ENCODE results near the gene SPOCK2.

Gene SPOCK2

DNA sequence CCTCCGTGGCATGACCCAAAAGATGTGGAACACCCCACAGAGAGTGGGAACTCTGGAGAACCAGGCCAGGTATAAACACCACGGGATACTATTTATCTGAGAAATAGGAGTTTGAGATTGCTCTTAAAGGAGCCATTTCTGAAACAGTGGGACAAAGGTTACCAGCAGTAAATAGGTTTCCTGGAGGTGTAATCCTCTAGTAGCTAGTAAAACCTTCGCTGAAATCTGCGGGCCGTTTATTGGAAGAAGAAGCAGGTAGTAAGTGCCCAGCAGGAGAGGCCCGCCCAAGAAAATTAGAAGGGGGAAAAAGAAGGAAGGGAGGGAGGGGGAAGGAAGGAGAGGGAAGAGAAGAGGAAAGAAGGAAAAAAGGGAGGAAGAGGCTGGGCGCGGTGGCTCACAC is 72.5 kb downstream of the SPOCK2 start:
- FAIRE-seq (no peak), DNase-seq (ENCODE audit: extremely low spot score, insufficient read length, low read depth) (no peak)

DNA sequence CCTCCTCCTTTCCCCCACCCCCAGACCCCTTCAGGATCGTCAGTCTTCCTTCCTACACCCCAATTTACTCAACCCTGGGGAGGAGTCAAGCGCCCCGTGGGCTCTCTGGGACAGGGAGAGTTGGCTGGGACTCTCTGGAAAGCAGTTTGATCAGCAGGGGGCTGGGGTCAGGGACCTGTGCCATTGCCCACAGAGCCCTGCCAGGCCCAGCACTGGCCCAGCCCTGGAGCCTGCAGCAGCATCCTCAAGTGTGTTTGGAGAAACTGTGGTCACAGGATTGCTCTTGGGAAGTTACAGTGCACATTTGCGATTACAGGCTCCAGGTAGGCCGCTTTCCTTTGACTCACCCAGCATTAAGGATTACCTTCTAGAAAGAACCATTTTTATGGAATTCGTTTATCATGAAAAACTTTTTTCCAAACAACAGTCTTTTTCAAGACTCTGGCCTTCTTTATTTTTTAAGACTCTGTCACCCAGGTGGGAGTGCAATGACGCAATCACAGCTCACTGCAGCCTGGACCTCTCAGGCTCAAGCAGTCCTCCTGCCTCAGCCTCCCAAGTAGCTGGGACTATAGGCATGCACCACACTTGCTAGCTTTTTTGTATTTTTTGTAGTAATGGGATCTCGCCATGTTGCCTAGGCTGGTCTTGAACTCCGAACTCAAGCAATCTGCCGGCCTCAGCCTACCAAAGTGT is 73.4 kb downstream of the SPOCK2 start:
- no peak for DNase-seq (ENCODE audit: extremely low spot score, insufficient read length, low read depth)
- FAIRE-seq, result no peak

DNA sequence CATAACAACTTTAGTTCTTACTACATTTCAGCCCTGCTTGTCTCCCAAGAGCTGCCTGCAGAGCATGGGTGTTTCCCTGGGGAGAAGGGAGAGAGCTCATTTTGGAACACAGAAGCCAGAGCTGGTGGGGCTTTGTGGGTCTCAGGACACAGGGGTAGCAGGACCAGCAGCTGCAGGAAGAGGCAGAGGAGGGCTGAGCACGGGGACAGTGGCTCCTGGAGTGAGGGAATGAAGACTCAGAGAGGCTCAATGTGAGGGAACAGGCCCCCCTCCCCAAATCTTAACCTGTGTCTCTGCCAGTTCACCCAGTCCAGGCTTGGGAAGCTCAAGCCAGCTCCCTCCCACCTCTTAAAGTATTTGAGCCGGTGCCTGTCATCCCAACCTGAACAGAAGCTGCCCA is 74.2 kb downstream of the SPOCK2 start:
- no peak for FAIRE-seq
- no peak for DNase-seq (ENCODE audit: extremely low spot score, insufficient read length, low read depth)

DNA sequence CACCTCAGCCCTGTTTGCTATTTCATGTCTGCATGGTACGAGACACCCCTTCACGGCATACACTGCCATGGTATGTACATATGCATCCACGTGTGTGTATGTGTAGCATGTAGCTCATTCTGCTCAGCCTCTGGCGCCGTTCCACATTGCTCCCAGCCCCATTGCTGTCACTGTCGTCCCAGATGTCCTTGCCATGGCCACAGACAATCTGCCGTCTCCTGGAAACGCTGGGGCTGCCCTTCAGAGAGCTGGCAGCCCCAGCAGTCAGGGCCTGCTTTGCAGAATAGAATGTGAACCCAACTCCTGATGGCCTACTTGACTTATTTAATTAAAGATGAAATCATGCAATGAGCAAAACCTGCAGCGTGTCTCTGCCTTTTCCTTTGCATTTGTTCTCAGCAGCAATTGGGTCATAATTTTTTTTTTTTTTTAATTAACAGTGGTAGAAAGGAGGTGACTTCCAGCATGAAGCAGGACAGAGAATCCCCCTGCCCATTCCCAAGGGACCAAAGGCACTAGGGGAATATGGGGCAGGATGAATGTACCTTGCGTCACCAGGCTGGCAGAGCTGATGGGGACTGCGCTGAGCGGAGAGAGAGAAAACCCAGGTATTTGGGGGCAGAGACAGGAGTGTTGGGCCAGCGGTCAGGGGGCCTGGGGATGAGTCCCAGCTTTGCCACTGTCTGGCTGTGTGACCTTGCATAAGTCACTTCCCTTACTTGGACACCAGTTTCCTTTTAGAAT is 75.0 kb downstream of the SPOCK2 start:
- FAIRE-seq, result no peak

DNA sequence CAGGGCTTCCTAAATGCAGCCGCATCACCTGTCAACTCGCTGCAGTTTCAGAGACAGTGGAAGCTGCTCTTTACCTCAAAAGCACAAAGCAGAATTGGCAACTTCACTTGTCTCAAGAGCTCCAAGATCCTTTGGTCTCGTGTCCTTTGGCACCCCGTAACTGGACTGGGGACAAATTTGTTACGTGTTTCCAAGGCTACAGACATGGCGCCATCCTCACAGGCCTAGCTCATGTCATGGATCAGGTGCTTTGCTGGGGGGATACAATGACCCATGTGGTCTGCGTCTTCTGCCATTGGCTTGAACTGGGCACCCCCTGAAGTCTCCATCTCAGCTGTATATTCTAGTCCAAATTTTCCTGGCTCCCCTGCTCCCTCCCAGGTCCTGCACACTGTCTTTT is 75.6 kb downstream of the SPOCK2 start:
- DNase-seq (ENCODE audit: extremely low spot score, insufficient read length, low read depth) (no peak), FAIRE-seq (no peak)

More for the DNA sequence above, 75.0 kb downstream of the SPOCK2 start:
- DNase-seq (ENCODE audit: extremely low spot score, insufficient read length, low read depth), result no peak

DNA sequence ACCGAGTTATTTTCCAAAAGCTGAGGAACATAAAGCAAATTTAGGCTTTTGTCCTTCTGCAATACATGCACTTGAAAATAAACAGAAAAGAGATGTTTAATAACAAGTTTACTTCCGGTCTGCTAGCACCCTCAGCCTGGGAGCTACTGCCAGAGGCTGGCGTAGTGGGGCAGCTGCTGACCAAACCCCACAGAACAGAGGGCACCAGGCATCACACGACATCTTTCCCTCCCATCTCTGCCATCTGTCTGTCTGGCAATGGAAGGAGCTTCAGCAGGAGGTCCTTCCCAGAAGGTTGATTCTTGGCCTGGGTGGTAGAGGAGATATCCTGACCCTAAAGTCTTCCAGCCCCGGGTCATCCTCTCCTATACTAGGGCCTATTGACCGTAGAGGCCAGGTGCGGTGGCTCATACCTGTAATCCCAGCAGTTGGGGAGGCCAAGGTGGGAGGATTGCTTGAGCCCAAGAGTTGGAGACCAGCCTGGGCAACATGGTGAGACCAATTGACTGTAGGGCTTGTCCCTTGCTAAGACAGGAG is 76.3 kb downstream of the SPOCK2 start:
- DNase-seq (ENCODE audit: extremely low spot score, insufficient read length, low read depth) (no peak), FAIRE-seq (no peak)

DNA sequence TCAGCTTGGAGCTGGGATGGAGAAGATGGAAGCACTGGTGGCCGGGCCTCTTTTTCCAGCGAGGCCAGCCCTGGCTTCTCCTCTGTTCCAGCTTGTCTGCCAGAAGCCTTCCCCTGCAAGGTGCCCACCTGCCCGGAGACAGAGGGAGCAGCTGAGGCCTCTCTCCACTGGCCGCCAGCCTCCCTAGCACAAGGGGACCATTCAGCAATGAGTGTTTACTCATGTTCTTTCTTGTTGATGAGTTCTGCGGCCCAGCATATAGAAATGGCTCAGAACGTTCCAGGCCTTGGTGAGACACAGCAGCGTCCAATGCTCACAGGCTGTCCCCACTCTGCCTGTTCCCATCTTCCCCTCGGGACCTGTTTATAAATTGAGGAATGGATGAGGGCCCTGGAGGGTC is 76.9 kb downstream of the SPOCK2 start:
- DNase-seq (ENCODE audit: extremely low spot score, insufficient read length, low read depth) (no peak), FAIRE-seq (no peak)

DNA sequence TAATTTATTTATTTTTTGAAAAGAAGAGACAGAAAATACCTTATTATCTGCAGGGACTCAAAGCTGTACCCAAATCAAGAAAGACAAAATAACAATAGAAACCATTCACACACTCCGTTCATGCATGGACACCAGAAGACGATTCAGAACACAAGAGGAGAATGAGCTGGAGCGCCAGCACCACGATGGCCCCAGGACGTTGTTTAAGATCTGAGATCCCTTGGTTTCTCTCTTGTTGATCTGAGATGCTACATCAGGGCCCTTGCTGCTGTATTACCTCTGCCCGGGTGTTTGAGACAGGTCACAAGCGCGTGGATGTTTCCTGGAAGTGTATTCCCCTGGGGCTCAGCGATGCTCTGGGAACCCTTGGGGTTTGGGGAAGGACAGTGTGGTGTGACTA is 77.3 kb downstream of the SPOCK2 start:
- no peak for FAIRE-seq
- DNase-seq (ENCODE audit: extremely low spot score, insufficient read length, low read depth), result no peak

DNA sequence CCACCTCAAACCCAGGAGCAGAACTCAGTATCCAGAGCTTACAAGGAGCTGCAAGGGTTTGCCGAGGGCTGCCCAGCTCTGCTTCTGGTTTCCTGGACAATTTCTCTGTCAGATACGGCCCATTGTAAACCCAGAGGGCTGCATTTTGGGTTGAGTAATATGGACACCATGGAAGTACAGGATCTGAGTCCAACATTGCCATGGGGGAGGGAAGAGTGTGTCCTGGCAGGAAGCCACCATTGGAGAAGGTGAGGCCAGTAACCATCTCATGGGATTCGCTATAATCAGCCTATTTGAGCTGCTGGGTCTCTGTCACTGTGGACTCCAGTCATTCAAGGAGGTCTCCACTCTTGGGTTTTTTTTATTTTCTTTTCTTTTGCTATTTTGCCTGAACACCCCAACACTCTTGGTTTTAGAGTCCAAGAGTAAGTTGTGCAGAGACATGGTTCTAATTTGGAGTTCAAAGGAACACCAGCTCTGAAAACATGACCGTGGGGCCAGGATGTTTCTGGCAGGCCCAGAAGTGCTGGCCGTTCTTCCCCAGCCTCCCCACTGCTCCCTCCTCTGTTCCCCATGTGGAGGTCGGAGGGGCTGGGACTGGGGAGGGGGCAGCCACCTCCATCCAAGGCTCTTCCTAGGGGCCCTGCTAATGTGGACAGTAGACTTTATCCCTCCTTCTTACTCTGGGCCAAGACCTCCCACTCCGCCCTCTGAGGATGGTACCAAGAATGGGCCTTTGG is 77.9 kb downstream of the SPOCK2 start:
- FAIRE-seq, result no peak
- DNase-seq (ENCODE audit: extremely low spot score, insufficient read length, low read depth), result no peak

DNA sequence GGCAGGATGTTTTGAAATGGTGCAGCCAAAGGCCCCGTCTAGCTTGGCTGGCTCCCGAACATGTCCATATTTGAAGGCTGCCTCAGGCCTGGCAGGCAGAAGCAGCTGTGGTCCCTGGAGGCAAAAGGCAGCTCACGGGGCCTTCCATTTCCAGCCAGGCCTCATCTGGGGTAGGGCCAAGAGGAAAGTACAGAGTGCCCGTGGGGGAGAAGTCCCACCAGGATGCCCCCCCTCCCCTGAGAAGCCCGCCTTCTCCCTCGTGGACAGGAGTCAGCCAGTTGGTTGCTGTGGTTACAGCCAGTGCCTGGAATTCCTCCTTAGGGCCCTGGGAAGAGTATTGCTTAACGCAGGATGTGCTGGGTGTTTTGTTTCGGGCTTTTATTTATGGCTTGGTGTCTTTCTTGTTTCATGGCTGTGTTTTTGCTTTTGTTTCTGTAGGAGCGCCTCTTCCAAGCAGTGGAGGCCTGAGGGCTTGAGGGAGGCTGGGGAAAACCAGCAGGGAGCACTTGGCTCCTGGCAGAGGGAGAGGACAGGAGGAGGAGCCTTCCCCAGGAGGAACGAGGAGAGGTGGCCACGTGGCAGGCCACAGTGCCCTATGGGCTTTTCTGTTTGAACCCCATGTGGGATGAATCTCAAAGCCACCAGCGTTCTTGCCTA is 78.8 kb downstream of the SPOCK2 start:
- no peak for FAIRE-seq
- DNase-seq (ENCODE audit: extremely low spot score, insufficient read length, low read depth), result no peak

DNA sequence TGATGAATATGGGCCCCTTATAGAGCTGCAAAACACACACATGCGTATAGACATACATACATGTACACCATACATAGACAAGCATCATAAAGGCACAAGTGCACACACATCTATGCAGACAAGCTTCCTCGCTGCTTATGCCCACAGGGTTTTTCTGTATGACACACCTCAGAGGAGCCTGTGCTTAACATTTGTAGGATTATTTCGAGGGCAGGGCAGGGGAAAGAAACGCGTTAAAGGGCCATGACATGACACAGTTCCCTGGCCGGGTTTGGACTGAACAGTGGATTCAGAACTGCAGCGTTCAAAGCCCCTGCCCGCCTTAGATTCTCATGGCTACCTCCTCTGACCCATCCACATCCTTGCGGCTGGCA is 79.3 kb downstream of the SPOCK2 start:
- FAIRE-seq (no peak), DNase-seq (ENCODE audit: extremely low spot score, insufficient read length, low read depth) (no peak)

All from GM18507 (cell line).